Neutrophil (primary cell): ENCODE results near the gene PPP1R2.

Experiments
- H3K27ac ChIP-seq: fragments of 200-600 bp; sonication (generic); 2 replicates; pipeline ENCODE4 v1.5.1; 2016; ENCODE audit warnings: mild to moderate bottlenecking, moderate library complexity
- H3K27me3 ChIP-seq: fragments of 200-600 bp; sonication (generic); 2 replicates; pipeline ENCODE4 v1.6.0; 2016; ENCODE audit warnings: mild to moderate bottlenecking
- H3K36me3 ChIP-seq: fragments of 200-600 bp; sonication (generic); 2 replicates; pipeline ENCODE4 v1.5.1; 2017
- H3K4me1 ChIP-seq, 2 experiments: fragments of 200-600 bp in 1 of 2; sonication (generic) in 1 of 2; 1 replicate in 1 of 2; 2 replicates in 1 of 2; pipeline versions ENCODE4 v1.5.1 to v1.6.1; 2013 to 2016; ENCODE audit warnings: low read depth in 1 of 2, low read length in 1 of 2, mild to moderate bottlenecking in 1 of 2, moderate library complexity in 1 of 2; ENCODE audit not compliant: control insufficient read depth in 1 of 2, insufficient read depth in 1 of 2
- H3K4me3 ChIP-seq, 2 experiments: fragments of 200-600 bp in 1 of 2; sonication (generic) in 1 of 2; 1 replicate in 1 of 2; 2 replicates in 1 of 2; pipeline ENCODE4 v1.5.1; 2013 to 2016; ENCODE audit warnings: low read depth in 1 of 2, low read length in 1 of 2, mild to moderate bottlenecking in 1 of 2, moderate library complexity in 1 of 2
- H3K9me3 ChIP-seq: fragments of 200-600 bp; sonication (generic); 2 replicates; pipeline ENCODE4 v1.5.1; 2016
- TF ChIP-seq, protein P1 (sequence below): fragments of 200-600 bp; sonication (generic); IDR thresholded peaks from 2 replicates; pipeline ENCODE4 v1.5.1; 2016; ENCODE audit warnings: antibody characterized with exemption

Gene PPP1R2

DNA sequence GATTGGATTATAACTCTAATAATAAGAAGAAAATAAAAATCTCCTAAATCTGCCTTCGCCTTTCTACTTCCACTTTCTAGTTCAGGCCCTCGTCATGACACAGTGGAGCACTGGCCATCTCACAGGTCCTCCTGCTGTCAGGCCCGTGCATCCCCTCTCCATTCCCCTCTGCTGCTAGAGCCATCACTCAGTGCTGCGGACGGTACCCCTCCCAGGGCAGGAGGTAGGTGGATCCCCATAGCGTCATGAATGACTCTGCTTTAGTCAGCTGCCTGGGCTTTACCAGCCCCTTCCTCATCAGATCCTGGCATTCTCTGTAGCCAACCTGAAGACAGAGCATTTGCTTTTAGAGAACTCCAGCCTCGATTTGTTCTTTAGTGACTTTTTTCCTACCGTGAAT lies 12.0 kb upstream of the PPP1R2 start:
- Histone ChIP-seq H3K36me3 (no peaks in the 10 kb centered on the region), H3K4me3 (no peak overlapping the region), H3K27ac (no peak overlapping the region), H3K9me3 (no peaks in the 10 kb centered on the region), H3K27me3 (peaks cover 33% of the 10 kb centered on the region), H3K4me1 (peaks cover 10% of the 10 kb centered on the region in 2 experiments)
- TF ChIP-seq, protein P1, sequence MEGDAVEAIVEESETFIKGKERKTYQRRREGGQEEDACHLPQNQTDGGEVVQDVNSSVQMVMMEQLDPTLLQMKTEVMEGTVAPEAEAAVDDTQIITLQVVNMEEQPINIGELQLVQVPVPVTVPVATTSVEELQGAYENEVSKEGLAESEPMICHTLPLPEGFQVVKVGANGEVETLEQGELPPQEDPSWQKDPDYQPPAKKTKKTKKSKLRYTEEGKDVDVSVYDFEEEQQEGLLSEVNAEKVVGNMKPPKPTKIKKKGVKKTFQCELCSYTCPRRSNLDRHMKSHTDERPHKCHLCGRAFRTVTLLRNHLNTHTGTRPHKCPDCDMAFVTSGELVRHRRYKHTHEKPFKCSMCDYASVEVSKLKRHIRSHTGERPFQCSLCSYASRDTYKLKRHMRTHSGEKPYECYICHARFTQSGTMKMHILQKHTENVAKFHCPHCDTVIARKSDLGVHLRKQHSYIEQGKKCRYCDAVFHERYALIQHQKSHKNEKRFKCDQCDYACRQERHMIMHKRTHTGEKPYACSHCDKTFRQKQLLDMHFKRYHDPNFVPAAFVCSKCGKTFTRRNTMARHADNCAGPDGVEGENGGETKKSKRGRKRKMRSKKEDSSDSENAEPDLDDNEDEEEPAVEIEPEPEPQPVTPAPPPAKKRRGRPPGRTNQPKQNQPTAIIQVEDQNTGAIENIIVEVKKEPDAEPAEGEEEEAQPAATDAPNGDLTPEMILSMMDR, result no peak

DNA sequence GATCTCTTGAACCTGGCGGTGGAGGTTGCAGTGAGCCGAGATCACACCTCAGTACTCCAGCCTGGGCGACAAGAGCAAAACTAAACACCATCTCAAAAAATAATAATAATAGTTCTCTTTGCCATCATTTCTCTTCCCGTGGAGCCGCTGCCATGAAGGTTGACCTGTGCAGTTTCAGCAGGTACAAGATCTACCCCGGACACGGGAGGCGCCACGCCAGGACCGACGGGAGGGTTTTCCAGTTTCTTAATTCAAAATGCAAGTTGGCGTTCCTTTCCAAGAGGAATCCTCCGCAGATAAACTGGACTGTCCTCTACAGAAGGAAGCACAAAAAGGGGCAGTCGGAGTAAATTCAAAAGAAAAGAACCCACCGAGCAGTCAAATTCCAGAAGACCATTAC lies 11.3 kb upstream of the PPP1R2 start:
- no peaks in the 10 kb centered on the region for H3K36me3 ChIP-seq

DNA sequence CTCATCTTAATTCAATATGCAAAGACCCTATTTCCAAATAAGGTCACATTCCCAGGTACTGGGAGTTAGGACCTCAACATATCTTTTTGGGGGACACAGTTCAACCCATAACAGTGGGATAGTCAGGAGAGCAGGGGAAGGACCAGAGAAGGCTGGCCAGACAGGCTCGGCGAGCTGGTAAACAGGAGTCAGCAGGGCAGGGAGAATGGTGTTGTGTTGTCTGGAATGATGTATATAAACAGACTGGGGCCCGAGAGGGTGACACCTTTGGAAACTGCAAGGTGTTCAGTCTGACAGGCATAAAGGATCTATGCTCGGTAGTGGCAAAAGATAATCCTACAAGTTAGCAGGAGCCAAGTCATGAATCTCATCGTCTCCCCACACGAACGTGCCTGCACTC lies 10.1 kb upstream of the PPP1R2 start:
- Histone ChIP-seq H3K27ac (no peak overlapping the region), H3K36me3 (no peaks in the 10 kb centered on the region), H3K4me3 (no peak overlapping the region), H3K9me3 (no peaks in the 10 kb centered on the region), H3K4me1 (peaks cover 28 to 29% of the 10 kb centered on the region in 2 experiments), H3K27me3 (peaks cover 28% of the 10 kb centered on the region)
- TF ChIP-seq, protein P1, result no peak

More for the DNA sequence above, 11.3 kb upstream of the PPP1R2 start:
- Histone ChIP-seq H3K27me3 (peaks cover 33% of the 10 kb centered on the region), H3K9me3 (no peaks in the 10 kb centered on the region), H3K4me1 (peaks cover 17% of the 10 kb centered on the region in 2 experiments), H3K4me3 (no peak overlapping the region), H3K27ac (no peak overlapping the region)
- TF ChIP-seq, protein P1, result no peak

DNA sequence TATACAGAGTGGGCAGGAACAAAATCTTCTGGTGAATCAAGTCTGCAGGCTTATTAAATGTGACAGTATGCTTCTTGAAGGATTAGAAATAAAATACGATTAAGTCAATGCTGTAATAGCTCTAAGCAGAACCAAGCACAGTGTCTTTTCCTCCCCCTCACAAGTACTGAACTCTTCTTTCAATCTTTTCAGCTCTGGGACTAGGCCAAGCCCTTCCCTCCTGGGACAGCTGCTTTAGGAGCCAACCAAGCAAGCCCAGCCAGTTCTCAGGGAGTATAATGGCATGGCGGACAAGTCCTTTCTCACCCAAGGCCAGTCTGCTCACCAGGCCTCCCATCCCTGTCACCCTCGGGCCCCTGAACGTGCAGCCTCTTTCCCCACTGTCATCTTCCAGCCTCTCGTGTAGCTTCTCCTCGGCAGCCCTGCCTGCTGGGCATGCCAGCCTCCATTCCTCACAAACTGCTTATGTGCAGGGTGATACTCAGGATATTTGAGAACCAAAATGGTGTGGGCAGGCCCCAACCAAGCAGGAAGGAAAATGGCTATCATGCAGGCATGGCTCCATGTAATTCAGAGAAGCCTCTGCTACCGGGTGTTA lies 8.4 kb upstream of the PPP1R2 start:
- H3K9me3 ChIP-seq, result no peaks in the 10 kb centered on the region
- no peak overlapping the region for H3K27ac ChIP-seq
- H3K4me3 ChIP-seq, result no peak overlapping the region
- TF ChIP-seq, protein P1, result no peak
- H3K4me1 ChIP-seq, result peaks cover 29 to 37% of the 10 kb centered on the region in 2 experiments
- H3K27me3 ChIP-seq, result peaks cover 23% of the 10 kb centered on the region
- H3K36me3 ChIP-seq, result no peaks in the 10 kb centered on the region

DNA sequence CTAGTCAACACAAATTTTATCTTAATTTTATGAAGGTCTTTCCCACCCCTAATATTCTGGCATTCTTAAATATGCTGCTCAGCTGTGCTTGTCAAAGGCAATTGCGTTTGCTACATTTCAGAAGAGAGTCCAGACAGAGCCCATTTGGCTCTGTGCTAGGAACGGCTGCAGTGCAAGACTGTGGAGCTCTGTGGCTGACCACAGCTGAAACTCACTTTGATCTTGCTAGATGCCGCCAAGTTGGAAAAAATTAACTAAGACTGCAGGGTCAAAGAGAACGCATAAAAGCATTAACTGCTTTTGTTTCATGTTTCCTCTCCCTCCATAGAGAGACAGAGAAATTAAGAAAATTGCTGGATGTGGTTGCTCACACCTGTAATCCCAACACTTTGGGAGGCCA lies 7.6 kb upstream of the PPP1R2 start:
- TF ChIP-seq, protein P1, result no peak
- peaks cover 29 to 43% of the 10 kb centered on the region in 2 experiments for H3K4me1 ChIP-seq
- H3K9me3 ChIP-seq, result no peaks in the 10 kb centered on the region
- H3K4me3 ChIP-seq, result peak overlapping the region in 1 of 2 experiments; percentile 25
- H3K27me3 ChIP-seq, result peaks cover 23% of the 10 kb centered on the region
- peak overlapping the region; percentile 86 for H3K27ac ChIP-seq
- H3K36me3 ChIP-seq, result no peaks in the 10 kb centered on the region
